Small intestine (tissue), 7 donors: ENCODE results near the gene UBE2S. TPM values are rescaled to one million over a fixed set of nuclear protein-coding genes. Genes with fewer than 3 reads are reported as not detected.

Experiments
- DNase-seq, 2 donors: peaks; one replicate each; pipeline versions ENCODE4 v3.0.0 to v3.0.0-alpha.2; 2013
- FAIRE-seq: peaks from 2 replicates; lab custom pipeline; 2012; peaks lifted over from hg19 to GRCh38; lab: Jason Lieb, UNC
- H3K27ac ChIP-seq, 3 donors: one replicate each; pipeline ENCODE4 v1.5.1; 2013; ENCODE audit warnings: low read length in 2 of 3, mild to moderate bottlenecking in 2 of 3, control low read depth in 1 of 3, inconsistent platforms in 1 of 3, low read depth in 1 of 3, moderate library complexity in 1 of 3
- H3K27me3 ChIP-seq, 3 donors: one replicate each; pipeline ENCODE4 v1.6.1; 2013; ENCODE audit warnings: low read length in 3 of 3, inconsistent platforms in 1 of 3; ENCODE audit not compliant: control insufficient read depth in 3 of 3, insufficient read depth in 3 of 3
- H3K36me3 ChIP-seq, 3 donors: one replicate each; pipeline ENCODE4 v1.6.1; 2013; ENCODE audit warnings: low read length in 3 of 3, inconsistent platforms in 1 of 3, low read depth in 1 of 3, mild to moderate bottlenecking in 1 of 3, moderate library complexity in 1 of 3; ENCODE audit not compliant: control insufficient read depth in 3 of 3, insufficient read depth in 2 of 3
- H3K4me1 ChIP-seq, 3 donors: one replicate each; pipeline ENCODE4 v1.6.1; 2013; ENCODE audit warnings: low read length in 2 of 3, inconsistent platforms in 1 of 3, low read depth in 1 of 3, mild to moderate bottlenecking in 1 of 3, moderate library complexity in 1 of 3; ENCODE audit not compliant: control insufficient read depth in 3 of 3, insufficient read depth in 2 of 3
- H3K4me3 ChIP-seq, 3 donors: one replicate each; pipeline ENCODE4 v1.5.1; 2013; ENCODE audit warnings: low read length in 3 of 3, control low read depth in 1 of 3, inconsistent platforms in 1 of 3, low read depth in 1 of 3, mild to moderate bottlenecking in 1 of 3, moderate library complexity in 1 of 3
- H3K9me3 ChIP-seq, 2 donors: one replicate each; pipeline ENCODE4 v1.6.1; 2013; ENCODE audit warnings: low read depth in 1 of 2, low read length in 1 of 2; ENCODE audit not compliant: control insufficient read depth in 2 of 2, insufficient read depth in 1 of 2
- WGBS, 3 donors: extraction: QIAGEN DNeasy Blood & Tissue Kit; methylation state at CpG; one replicate each; pipeline ENCODE4 v1.1.7; 2013; 5-methylcytosine and 5-hydroxymethylcytosine counted together
- polyA plus RNA-seq, 4 donors: library from polyadenylated mRNA; stranded (reverse) in 3 of 4; unstranded in 1 of 4; fragments of 200-250 nt in 3 of 4; fragments of 120-200 nt in 1 of 4; gene quantifications; one replicate each; pipeline versions ENCODE4 v1.2.1 to v1.2.3, GENCODE V29; 2013
- donor health status: healthy with polysubstance abuse.
- donor health status: control.
- donor health status: control.
- donor health status: Bipolar disorder and iron deficiency.
- donor health status: healthy.

UBE2S gene
- polyA plus RNA-seq, 4 donors = 7.2 to 30.1 (median 16.4) TPM

- 36 to 41% (median 40%) methylated on average over 17 to 18 of the region's 18 CpGs for WGBS, 3 donors
- DNase-seq (no peak), FAIRE-seq (no peak)
- Histone ChIP-seq H3K27ac (no peak overlapping the region), H3K36me3 (no peaks in the 10 kb centered on the region), H3K9me3 (peaks cover 0 to 4% of the 10 kb centered on the region in 2 donors), H3K27me3 (peaks cover 11 to 80% (median 51%) of the 10 kb centered on the region in 3 donors), H3K4me3 (no peak overlapping the region), H3K4me1 (peaks cover 0 to 2% (median 0%) of the 10 kb centered on the region in 3 donors)
Observed at GRCh38 chr19:55443824-55444480, 36.4 kb upstream of the UBE2S start.

- Histone ChIP-seq H3K27ac (no peak within 1 kb of the TSS), H3K9me3 (peaks cover 0 to 4% of the 10 kb centered on the region in 2 donors), H3K36me3 (no peaks in the 10 kb centered on the region), H3K27me3 (peaks cover 11 to 87% (median 51%) of the 10 kb centered on the region in 3 donors), H3K4me3 (no peak within 1 kb of the TSS), H3K4me1 (peaks cover 0 to 2% (median 0%) of the 10 kb centered on the region in 3 donors)
- no peak for DNase-seq
- WGBS, 3 donors = 3 to 7% (median 5%) methylated on average over 41 to 43 of the region's 43 CpGs
- FAIRE-seq = no peak
Observed at GRCh38 chr19:55443045-55443823, 35.6 kb upstream of the UBE2S start, which contains the start of gene SHISA7. Gene SHISA7 (minus strand): TSS chr19:55443300. CDS start chr19:55442863, 437 bp downstream.

GRCh38 chr19:55442372-55442961 is 34.9 kb upstream of the UBE2S start:
- DNase-seq (no peak), FAIRE-seq (no peak)
- Histone ChIP-seq H3K9me3 (peaks cover 0 to 4% of the 10 kb centered on the region in 2 donors), H3K4me3 (no peak overlapping the region), H3K4me1 (peaks cover 0 to 2% (median 0%) of the 10 kb centered on the region in 3 donors), H3K27ac (no peak overlapping the region), H3K36me3 (no peaks in the 10 kb centered on the region), H3K27me3 (peaks cover 11 to 87% (median 53%) of the 10 kb centered on the region in 3 donors)
- WGBS, 3 donors = 1 to 3% (median 2%) methylated on average over 30 to 72 of the region's 72 CpGs

GRCh38 chr19:55441692-55442321 is 34.2 kb upstream of the UBE2S start:
- no peak for DNase-seq
- no peak overlapping the region for H3K27ac ChIP-seq
- peaks cover 11 to 83% (median 54%) of the 10 kb centered on the region in 3 donors for H3K27me3 ChIP-seq
- no peaks in the 10 kb centered on the region for H3K36me3 ChIP-seq
- H3K9me3 ChIP-seq = peaks cover 0 to 4% of the 10 kb centered on the region in 2 donors
- WGBS, 3 donors = 3 to 4% (median 4%) methylated on average over 39 of the region's 39 CpGs
- peaks cover 0 to 2% (median 0%) of the 10 kb centered on the region in 3 donors for H3K4me1 ChIP-seq
- H3K4me3 ChIP-seq = no peak overlapping the region
- FAIRE-seq = no peak

- peaks cover 11 to 78% (median 54%) of the 10 kb centered on the region in 3 donors for H3K27me3 ChIP-seq
- 7 to 14% (median 11%) methylated on average over 21 of the region's 21 CpGs for WGBS, 3 donors
- no peak for DNase-seq
Observed at GRCh38 chr19:55441319-55441691, 33.7 kb upstream of the UBE2S start.

GRCh38 chr19:55440411-55441105 is 33.0 kb upstream of the UBE2S start:
- FAIRE-seq (no peak), DNase-seq (no peak)
- Histone ChIP-seq H3K9me3 (peaks cover 0 to 4% of the 10 kb centered on the region in 2 donors), H3K4me3 (no peak overlapping the region), H3K36me3 (no peaks in the 10 kb centered on the region), H3K27ac (no peak overlapping the region), H3K4me1 (peaks cover 0 to 2% (median 0%) of the 10 kb centered on the region in 3 donors), H3K27me3 (peaks cover 11 to 73% (median 53%) of the 10 kb centered on the region in 3 donors)
- 11 to 18% (median 12%) methylated on average over 34 to 39 of the region's 39 CpGs for WGBS, 3 donors

More at GRCh38 chr19:55441319-55441691, 33.7 kb upstream of the UBE2S start:
- peaks cover 0 to 4% of the 10 kb centered on the region in 2 donors for H3K9me3 ChIP-seq
- no peaks in the 10 kb centered on the region for H3K36me3 ChIP-seq
- H3K4me3 ChIP-seq = no peak overlapping the region
- no peak overlapping the region for H3K27ac ChIP-seq
- FAIRE-seq = no peak
- H3K4me1 ChIP-seq = peaks cover 0 to 2% (median 0%) of the 10 kb centered on the region in 3 donors

- no peak for DNase-seq
- H3K27ac ChIP-seq = no peak overlapping the region
- 70 to 83% (median 79%) methylated on average over 5 of the region's 5 CpGs for WGBS, 3 donors
- peaks cover 0 to 2% (median 0%) of the 10 kb centered on the region in 3 donors for H3K4me1 ChIP-seq
- H3K9me3 ChIP-seq = peaks cover 0 to 4% of the 10 kb centered on the region in 2 donors
- no peaks in the 10 kb centered on the region for H3K36me3 ChIP-seq
- H3K4me3 ChIP-seq = no peak overlapping the region
- no peak for FAIRE-seq
- peaks cover 3 to 58% (median 42%) of the 10 kb centered on the region in 3 donors for H3K27me3 ChIP-seq
Observed at GRCh38 chr19:55439052-55439451, 31.5 kb upstream of the UBE2S start.
